DMS153 treated with DMSO at 0.1 percent for 48 hours (cell line): ENCODE measurements around the gene RAP1B.

Source experiments
- DNase-seq: peaks from one replicate; lab custom pipeline; 2025; ENCODE audit not compliant: unreplicated experiment; lab: John Stamatoyannopoulos, UW

The RAP1B gene

GRCh38 chr12:68695454-68695853 is 84.8 kb downstream of the RAP1B start:
- DNase-seq, result no peak

GRCh38 chr12:68699486-68699885 is 88.8 kb downstream of the RAP1B start:
- no peak for DNase-seq
